K562 (cell line): Measurements from ENCODE around the gene DSPP. TPM values are rescaled to one million over a fixed set of nuclear protein-coding genes. Genes with fewer than 3 reads are reported as not detected.

Source experiments
- ATAC-seq: fragments of 200-7000 bp; cut with Tn5 transposase; 3 replicates; pipeline ENCODE4 v1.9.1; 2020; ENCODE audit warnings: moderate library complexity
- Bru-seq: library from RNA; stranded (reverse); fragments of 400-500 nt; gene quantifications from one replicate; lab custom pipeline; 2021; lab: Mats Ljungman, UMichigan
- BruChase-seq, 2 experiments: library from RNA; stranded (reverse); fragments of 400-500 nt; gene quantifications; one replicate each; lab custom pipeline; 2021; lab: Mats Ljungman, UMichigan
- BruUV-seq: library from RNA; stranded (reverse); fragments of 400-500 nt; replicated peaks from 2 replicates; lab custom pipeline; 2021; lab: Mats Ljungman, UMichigan
- CTCF ChIA-PET: fragments of 300-600 bp; formaldehyde crosslinking; extraction: SDS; loops from one replicate; lab custom pipeline; 2021; ENCODE audit warnings: low intra/inter-chr PET ratio; lab: Yijun Ruan, JAX
- POLR2A ChIA-PET: fragments of 300-600, 350-650 bp; sonication (Branson Sonifier 250); formaldehyde crosslinking; extraction: SDS; loops from one replicate; lab custom pipeline; 2021; ENCODE audit warnings: antibody characterized with exemption, inconsistent platforms; lab: Yijun Ruan, JAX
- DNase-seq, 4 experiments: peaks; one replicate each; pipeline versions ENCODE4 v3.0.0 to v3.0.0-alpha.2; 2011 to 2018; ENCODE audit warnings: low spot score in 3 of 4, mixed read lengths in 3 of 4; ENCODE audit errors: extremely low read depth in 1 of 4
- FAIRE-seq: peaks from 2 replicates; lab custom pipeline; 2011; peaks lifted over from hg19 to GRCh38; lab: Jason Lieb, UNC
- H2AFZ ChIP-seq: 2 replicates; pipeline ENCODE4 v1.6.0; 2011; ENCODE audit warnings: low read depth, low read length, control low read depth, inconsistent platforms
- H3K27ac ChIP-seq: fragments of 200-600 bp; 3 replicates; pipeline ENCODE4 v1.8.0; 2011; ENCODE audit warnings: low read depth, mild to moderate bottlenecking, control low read depth, inconsistent platforms, low read length, moderate library complexity, mixed read lengths; ENCODE audit errors: extremely low read depth
- H3K27me3 ChIP-seq, 2 experiments: fragments of 300-600 bp in 1 of 2; 2 replicates in 1 of 2; 3 replicates in 1 of 2; pipeline versions ENCODE4 v1.6.0 to v1.8.0; 2011; ENCODE audit warnings: inconsistent platforms in 2 of 2, low read length in 2 of 2, mild to moderate bottlenecking in 1 of 2, mixed read lengths in 1 of 2, moderate library complexity in 1 of 2; ENCODE audit not compliant: control insufficient read depth in 2 of 2, insufficient read depth in 2 of 2
- H3K36me3 ChIP-seq: fragments of 300-600 bp; 3 replicates; pipeline ENCODE4 v1.8.0; 2011; ENCODE audit warnings: mild to moderate bottlenecking, low read length, inconsistent platforms; ENCODE audit not compliant: control insufficient read depth, insufficient read depth
- H3K4me1 ChIP-seq, 2 experiments: fragments of 200-600 bp in 1 of 2; replicated peaks in 1 of 2; 2 replicates in 1 of 2; 3 replicates in 1 of 2; pipeline versions ENCODE4 v1.5.1 to v1.8.0; 2011; ENCODE audit warnings: inconsistent platforms in 2 of 2, low read length in 2 of 2, mild to moderate bottlenecking in 1 of 2, mixed read lengths in 1 of 2, moderate library complexity in 1 of 2; ENCODE audit not compliant: control insufficient read depth in 2 of 2, insufficient read depth in 2 of 2
- H3K4me2 ChIP-seq: 2 replicates; pipeline ENCODE4 v1.6.1; 2011; ENCODE audit warnings: low read length, control low read depth, inconsistent platforms, mixed read lengths; ENCODE audit not compliant: insufficient read depth
- H3K4me3 ChIP-seq: fragments of 200-600 bp; sonication (generic), shearing (Covaris generic); 2 replicates; pipeline ENCODE4 v1.5.1; 2016; ENCODE audit warnings: control low read depth, inconsistent platforms
- H3K79me2 ChIP-seq: fragments of 200-600 bp; 3 replicates; pipeline ENCODE4 v1.8.0; 2011; ENCODE audit warnings: low read length, inconsistent platforms; ENCODE audit not compliant: control insufficient read depth, insufficient read depth
- H3K9ac ChIP-seq, 2 experiments: 2 replicates each; pipeline versions ENCODE4 v1.6.0 to v1.6.1; 2011; ENCODE audit warnings: low read depth in 2 of 2, low read length in 2 of 2, control low read depth in 1 of 2, inconsistent platforms in 1 of 2, mild to moderate bottlenecking in 1 of 2, mixed read lengths in 1 of 2; ENCODE audit not compliant: insufficient read depth in 1 of 2
- H3K9me1 ChIP-seq: one replicate; pipeline ENCODE4 v1.6.0; 2011; ENCODE audit warnings: inconsistent platforms, mild to moderate bottlenecking, low read length, moderate library complexity; ENCODE audit not compliant: control insufficient read depth, insufficient read depth
- H3K9me3 ChIP-seq: replicated peaks from 2 replicates; pipeline ENCODE4 v1.5.1; 2011; ENCODE audit warnings: low read depth, low read length, inconsistent platforms; ENCODE audit not compliant: control insufficient read depth, insufficient read depth
- H4K20me1 ChIP-seq: replicated peaks from 2 replicates; pipeline ENCODE4 v1.6.1; 2011; ENCODE audit warnings: low read length, inconsistent platforms, mixed read lengths; ENCODE audit not compliant: control insufficient read depth, insufficient read depth
- CHD7 ChIP-seq: fragments of 200-600 bp; sonication (generic); IDR thresholded peaks from one replicate; pipeline ENCODE4 v1.6.1; 2012; ENCODE audit warnings: mild to moderate bottlenecking, low read depth, low read length, inconsistent platforms
- HDAC1 ChIP-seq, 2 experiments: fragments of 450-650 bp; IDR thresholded peaks; 2 replicates each; pipeline ENCODE4 v1.6.1; 2016 to 2017; ENCODE audit warnings: inconsistent platforms in 1 of 2, mild to moderate bottlenecking in 1 of 2, moderate library complexity in 1 of 2
- HDAC3 ChIP-seq: fragments of 450-650 bp; IDR thresholded peaks from 2 replicates; pipeline ENCODE4 v1.6.1; 2018; ENCODE audit warnings: borderline replicate concordance, mild to moderate bottlenecking, moderate library complexity; ENCODE audit not compliant: partially characterized antibody
- MTA2 ChIP-seq: fragments of 450-650 bp; IDR thresholded peaks from 2 replicates; pipeline ENCODE4 v1.6.1; 2016; ENCODE audit warnings: low read depth
- RHOXF2B ChIP-seq: fragments of 250-450 bp; sonication (Bioruptor Pico); conservative IDR thresholded peaks from 2 replicates; pipeline ENCODE4 v1.5.1; 2021
- ZFPM2 ChIP-seq: fragments of 250-450 bp; sonication (Bioruptor Pico); IDR thresholded peaks from 2 replicates; pipeline ENCODE4 v1.5.1; 2022; ENCODE audit warnings: mild to moderate bottlenecking
- ZNF232 ChIP-seq: sonication (generic); formaldehyde crosslinking; IDR thresholded peaks from 2 replicates; pipeline ENCODE4 v1.8.0; 2022; ENCODE audit warnings: mild to moderate bottlenecking, missing genetic modification reagents
- ZZZ3 ChIP-seq: fragments of 450-650 bp; IDR thresholded peaks from 2 replicates; pipeline ENCODE4 v1.6.1; 2016; ENCODE audit warnings: antibody characterized with exemption, mild to moderate bottlenecking, moderate library complexity
- WGBS: fragments of 100-300 bp; shearing (Covaris generic); methylation state at CpG from one replicate; pipeline ENCODE4 v1.1.6; 2016; ENCODE audit warnings: low coverage, mixed read lengths; ENCODE audit not compliant: insufficient coverage; ENCODE audit errors: missing lambda C conversion rate; 5-methylcytosine and 5-hydroxymethylcytosine counted together
- in situ Hi-C: fragments of 300-500 bp; cut with MboI; formaldehyde crosslinking; loops from 4 replicates; pipeline ENCODE4 v1.15.0; 2018; ENCODE audit warnings: inconsistent platforms, mixed read lengths
- intact Hi-C: fragments of 100-400 bp; cut with micrococcal nuclease; formaldehyde crosslinking; loops from 2 replicates; pipeline ENCODE4 v1.14.2; 2022
- long read RNA-seq, 3 experiments: library from polyadenylated mRNA in 2 of 3; library from RNA in 1 of 3; unstranded in 2 of 3; stranded (forward) in 1 of 3; transcript quantifications; one replicate each; pipeline ENCODE4 v2.0.0, GENCODE V29; 2019 to 2022
- polyA minus RNA-seq, 3 experiments: library from RNA; depleted of rRNA, polyadenylated mRNA; stranded (reverse); fragments of >200 nt; gene quantifications; 2 replicates each; pipeline ENCODE4 v1.2.3, GENCODE V29; 2011
- polyA plus RNA-seq, 8 experiments: library from polyadenylated mRNA; depleted of rRNA in 4 of 8; stranded (reverse) in 5 of 8; unstranded in 3 of 8; fragments of >200 nt; fragmentation: Nextera tagmentation in 2 of 8; fragmentation: Illumina TruSeq in 1 of 8; extraction: Ambion mirVana in 2 of 8; extraction: Trizol in 1 of 8; gene quantifications; 2 replicates each; pipeline versions ENCODE4 v1.2.1 to v1.2.3, GENCODE V29; 2011 to 2014; ENCODE audit warnings: inconsistent platforms in 1 of 8, missing spikeins in 1 of 8
- total RNA-seq, 7 experiments: library from RNA; depleted of rRNA in 6 of 7; stranded (reverse); fragments of >200 nt in 6 of 7; fragmentation: Illumina TruSeq in 2 of 7; extraction: Trizol in 2 of 7; gene quantifications; 2 replicates each; pipeline versions ENCODE4 v1.2.1 to v1.2.3, GENCODE V29; 2011 to 2021; ENCODE audit warnings: low replicate concordance in 1 of 7

Gene DSPP
- not detected in 2 replicates for total RNA-seq (2011; cell fraction: chromatin; rRNA removed; ENCODE audit: low replicate concordance)
- total RNA-seq (2011; cell fraction: nucleolus; rRNA removed) = not detected in 2 replicates
- not detected in 2 replicates for total RNA-seq (2011; cell fraction: nucleoplasm; rRNA removed)
- total RNA-seq (2014; rRNA removed) (not detected in 2 replicates), total RNA-seq (2014; rRNA removed; fragmentation: Illumina TruSeq; extraction: Trizol) (not detected in 2 replicates), total RNA-seq (2015; rRNA removed; fragmentation: Illumina TruSeq; extraction: Trizol) (not detected in 2 replicates), total RNA-seq (2021) (not detected in 2 replicates), polyA plus RNA-seq (2011; rRNA removed) (not detected in 2 replicates), polyA plus RNA-seq (2014; fragmentation: Illumina TruSeq; extraction: Trizol) (not detected in 2 replicates), polyA plus RNA-seq (2014; fragmentation: Nextera tagmentation; extraction: Ambion mirVana) (not detected), polyA plus RNA-seq (2014; rRNA removed) (not detected in 2 replicates), polyA minus RNA-seq (2011; rRNA and poly(A)+ RNA removed) (not detected in 2 replicates), Bru-seq, nascent RNA (not detected), BruChase-seq, experiment 1, labeled RNA remaining after a 2-hour chase (not detected), BruChase-seq, experiment 2, labeled RNA remaining after a 6-hour chase (not detected)
- not detected in 2 replicates for polyA plus RNA-seq (2011; cell fraction: cytosol; rRNA removed)
- polyA plus RNA-seq (2011; cell fraction: nucleus; rRNA removed) = not detected in 2 replicates
- polyA plus RNA-seq (2012) = 0.01 TPM in 1 of 2 replicates, not detected in the other
- not detected in 2 replicates for polyA minus RNA-seq (2011; cell fraction: cytosol; rRNA and poly(A)+ RNA removed)
- polyA minus RNA-seq (2011; cell fraction: nucleus; rRNA and poly(A)+ RNA removed) = not detected in 2 replicates
- long read RNA-seq, experiment 1 = 0 reads
- long read RNA-seq, experiment 2 = 0 reads
- long read RNA-seq, experiment 3 = 0 reads

GRCh38 chr4:87608229-87608628 lies at the start of gene DSPP:
DSPP (plus strand) TSS chr4:87608529; CDS start chr4:87610909, 2,380 bp downstream.
- intact Hi-C loops = no loop called here
- H3K4me2 ChIP-seq = no peak within 1 kb of the TSS
- no peaks in the 10 kb centered on the region; a peak in 1 of 5 replicates for H3K27me3 ChIP-seq
- H3K79me2 ChIP-seq = no peaks in the 10 kb centered on the region
- in situ Hi-C loops = no loop called here
- 0% methylated on average over 4 of the region's 4 CpGs for WGBS
- ATAC-seq (no peak), DNase-seq (no peak), FAIRE-seq (no peak)
- POLR2A ChIA-PET = no interaction called here
- no peaks in the 10 kb centered on the region for H3K9me1 ChIP-seq
- no peak within 1 kb of the TSS for H3K27ac ChIP-seq
- H3K36me3 ChIP-seq = no peaks in the 10 kb centered on the region
- H2AFZ ChIP-seq = no peak within 1 kb of the TSS
- no peak for TF ChIP-seq HDAC1 (IDR thresholded peaks at IDR 0.05)
- no peak for TF ChIP-seq CHD7
- no peak for TF ChIP-seq ZZZ3
- TF ChIP-seq ZFPM2 = no peak
- TF ChIP-seq MTA2 = no peak
- no peak for TF ChIP-seq ZNF232 (CRISPR knock-in tag)
- no peak for TF ChIP-seq RHOXF2B (CRISPR knock-in tag)
- TF ChIP-seq HDAC3 = no peak
- H3K4me1 ChIP-seq = no peaks in the 10 kb centered on the region
- H3K9ac ChIP-seq = no peak within 1 kb of the TSS
- no peaks in the 10 kb centered on the region for H3K9me3 ChIP-seq
- CTCF ChIA-PET = no interaction called here
- H4K20me1 ChIP-seq = no peaks in the 10 kb centered on the region
- no peak within 1 kb of the TSS for H3K4me3 ChIP-seq
- BruUV-seq = no TSS peak
